Amniotic stem cell (primary cell): ENCODE data around the gene RORB.

Experiments
- DNase-seq: peaks from one replicate; lab custom pipeline; 2025; lab: John Stamatoyannopoulos, UW

The RORB gene

DNA sequence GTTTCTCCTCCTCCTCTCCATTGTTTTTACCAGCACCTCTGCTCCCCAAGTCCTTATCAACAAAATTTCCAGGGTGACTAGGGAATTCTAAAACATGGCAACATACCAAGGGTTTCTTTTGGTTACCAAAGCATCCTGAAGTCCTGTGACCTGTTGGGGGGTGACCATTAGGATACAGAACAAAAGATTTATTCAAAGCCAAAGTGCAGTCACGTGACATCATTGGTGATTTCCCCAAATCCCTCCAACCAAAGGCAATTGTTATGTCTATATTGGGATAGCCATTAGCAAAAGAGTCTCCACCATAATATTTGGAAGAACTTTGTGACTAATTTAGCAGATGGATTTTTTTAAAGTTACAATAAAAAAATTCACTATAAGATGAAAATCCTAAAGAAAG, 222.2 kb downstream of the RORB start:
- no peak for DNase-seq

DNA sequence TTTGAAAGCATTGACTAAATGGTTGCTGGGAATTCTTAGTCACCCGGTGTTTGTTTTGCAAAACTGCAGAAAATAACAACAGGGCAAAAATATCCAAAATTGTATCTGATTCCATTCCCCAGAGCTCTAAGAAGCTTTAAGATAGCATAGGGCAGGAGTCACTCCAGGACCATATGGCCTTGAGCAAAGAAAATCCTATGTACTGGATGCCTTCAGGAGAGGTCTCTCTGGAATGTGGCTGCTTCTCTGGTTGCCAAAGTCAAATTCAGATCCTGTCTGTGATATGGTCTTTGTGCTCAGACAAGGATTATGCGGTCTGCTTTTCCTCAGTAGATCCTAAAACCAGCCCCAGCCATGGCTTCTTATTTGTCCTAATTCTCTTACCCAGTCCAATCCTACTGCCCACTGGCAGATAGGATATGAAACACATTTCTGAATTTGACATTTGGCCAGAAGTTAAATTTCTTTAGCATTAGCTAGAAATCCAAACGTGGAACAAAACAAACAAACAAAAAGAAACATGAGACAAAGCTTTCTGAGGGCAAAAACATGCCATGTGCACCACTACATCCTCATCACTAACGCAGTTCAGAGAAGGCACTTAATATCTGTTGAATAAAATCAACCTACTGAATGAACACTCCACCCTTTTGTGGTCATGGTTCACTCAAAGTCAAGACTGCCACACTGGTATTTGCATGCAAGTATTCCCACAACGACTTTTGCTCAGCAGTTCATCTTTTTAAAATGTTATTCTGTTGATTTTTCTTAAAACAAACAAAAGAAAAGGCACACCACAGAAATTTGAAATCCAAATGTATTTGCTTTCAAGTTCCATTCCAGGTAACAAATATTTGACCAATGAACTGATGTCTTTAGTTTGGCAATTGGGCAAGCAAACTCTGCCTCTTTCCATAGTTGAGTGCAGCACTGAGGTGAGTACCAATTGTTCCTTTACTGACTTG, 224.8 kb downstream of the RORB start:
- DNase-seq = peak; percentile 57

- DNase-seq = no peak
Measured at GRCh38 chr9:74724317-74724716, 227.2 kb downstream of the RORB start.

DNA sequence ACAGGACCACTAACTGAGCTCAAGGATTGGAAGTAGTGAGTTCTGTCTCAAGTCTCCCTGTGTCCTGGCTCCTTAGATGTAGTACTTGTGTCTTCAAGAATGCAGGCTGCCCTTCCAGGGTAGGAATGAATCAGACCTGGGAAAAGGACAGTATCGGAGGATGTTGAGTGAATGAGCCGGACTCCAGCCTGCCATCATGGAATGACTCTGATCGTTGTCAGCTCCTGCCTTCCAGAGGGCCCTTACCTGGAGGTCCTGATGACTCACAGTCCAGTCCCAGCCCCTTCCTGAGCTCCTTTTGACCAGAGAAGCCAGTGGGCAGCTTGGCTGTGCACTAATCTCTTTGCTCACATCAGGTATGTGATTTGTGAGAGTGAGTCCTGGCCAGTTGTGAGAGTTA, 229.4 kb downstream of the RORB start:
- no peak for DNase-seq

GRCh38 chr9:74728176-74728575, 231.0 kb downstream of the RORB start:
- no peak for DNase-seq

DNA sequence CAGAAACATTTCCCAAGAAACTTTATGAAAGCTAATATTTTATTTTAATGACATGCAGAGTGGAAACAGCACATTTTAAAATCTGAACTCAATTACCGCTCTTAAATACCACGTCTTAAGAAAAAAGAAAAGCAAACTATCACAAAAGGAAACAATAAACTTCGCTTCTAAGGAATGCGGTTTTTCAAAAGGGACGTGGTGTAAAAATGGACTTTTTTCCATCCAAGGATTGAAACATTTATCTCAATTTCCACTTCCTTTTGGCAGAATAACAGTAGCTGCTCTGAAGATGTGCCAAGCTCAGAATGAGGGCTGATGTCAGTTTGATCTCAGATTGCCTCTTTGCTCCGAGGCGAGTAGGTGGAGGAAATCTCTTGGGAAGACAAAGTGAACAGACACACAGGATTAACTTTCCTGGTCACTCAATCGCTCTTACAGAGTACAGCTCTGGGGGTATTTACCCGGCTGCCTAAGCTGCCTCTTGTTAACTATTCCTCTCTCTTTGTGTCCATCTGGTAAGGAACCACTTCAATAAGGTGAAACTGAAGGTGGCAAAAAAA, 232.1 kb downstream of the RORB start:
- DNase-seq = no peak

DNA sequence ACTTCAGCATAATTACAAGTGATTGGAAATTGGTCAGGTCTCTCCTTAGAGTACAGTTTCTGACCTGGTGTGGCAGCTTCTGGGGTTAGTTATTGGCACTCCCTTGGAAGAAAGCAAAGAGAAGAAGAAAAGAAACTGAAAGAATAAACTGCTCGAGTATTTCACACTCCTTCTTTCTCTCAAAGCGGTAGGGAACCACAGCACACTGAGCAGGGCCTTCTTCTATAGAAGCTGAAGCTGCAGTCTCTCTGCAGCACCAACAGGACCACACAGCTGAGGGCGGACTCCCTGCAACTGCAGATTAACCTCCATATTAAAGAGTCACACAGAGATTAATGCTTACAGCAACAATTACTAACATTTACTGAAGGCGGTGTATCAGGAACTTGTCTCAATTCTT, 238.6 kb downstream of the RORB start:
- DNase-seq = no peak

- no peak for DNase-seq
Measured at GRCh38 chr9:74736646-74737045, 239.5 kb downstream of the RORB start.

DNA sequence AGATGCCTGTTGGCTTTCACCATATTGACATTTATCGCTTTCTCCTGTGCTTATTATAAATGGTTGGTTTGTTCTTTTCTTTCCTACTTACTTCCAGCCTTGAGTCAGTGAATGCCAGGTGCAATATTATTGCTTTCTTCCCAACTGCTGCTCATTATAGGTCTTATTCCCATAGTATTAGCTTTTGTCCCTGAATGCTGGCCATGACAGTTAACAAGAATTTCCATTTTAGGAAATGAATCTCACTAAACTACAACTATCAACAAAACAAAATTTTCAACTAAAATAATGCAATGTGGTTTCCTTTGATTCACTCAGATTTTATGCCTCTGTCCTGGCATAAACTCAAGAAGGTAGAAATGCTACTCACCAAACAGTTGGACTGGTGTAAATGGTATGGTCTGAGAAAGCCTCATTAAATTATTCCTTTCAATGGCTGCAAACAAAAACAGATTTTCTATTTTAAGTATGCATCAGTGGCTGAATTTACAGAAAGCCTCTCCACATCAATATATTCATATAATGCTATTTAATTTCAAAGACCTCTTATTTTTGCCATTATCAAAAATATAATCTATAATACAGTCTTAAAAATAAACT, 245.2 kb downstream of the RORB start:
- no peak for DNase-seq
